BJ (cell line): Measurements from ENCODE around the gene FTH1. TPM values are rescaled to one million over a fixed set of nuclear protein-coding genes. Genes with fewer than 3 reads are reported as not detected.
A peak's percentile ranks its signal among the peaks of the same experiment; 100 is the strongest.
"Not testable (repeated sequence)": the region's sequence is repeated elsewhere in the genome, so short reads cannot be mapped to it uniquely, and the experiment has no call there.

Source experiments
- CTCF ChIA-PET: fragments of 350-600 bp; formaldehyde crosslinking; extraction: SDS; loops from one replicate; lab custom pipeline; 2021; ENCODE audit warnings: antibody characterized with exemption, inconsistent platforms; lab: Yijun Ruan, JAX
- POLR2A ChIA-PET: fragments of 300-600 bp; sonication (Branson Sonifier 250); formaldehyde crosslinking; extraction: SDS; loops from one replicate; lab custom pipeline; 2021; ENCODE audit warnings: antibody characterized with exemption; lab: Charles Lee
- DNase-seq: peaks from one replicate; pipeline ENCODE4 v3.0.0-alpha.2; 2011; ENCODE audit warnings: low read depth
- H3K27me3 ChIP-seq: 2 replicates; pipeline ENCODE4 v1.6.0; 2011; ENCODE audit warnings: low read length; ENCODE audit not compliant: control insufficient read depth, insufficient read depth
- H3K36me3 ChIP-seq: 2 replicates; pipeline ENCODE4 v1.5.1; 2011; ENCODE audit warnings: low read length; ENCODE audit not compliant: control insufficient read depth, insufficient read depth
- H3K4me3 ChIP-seq: 2 replicates; pipeline ENCODE4 v1.5.1; 2011; ENCODE audit warnings: low read depth, mild to moderate bottlenecking, control low read depth, low read length
- CTCF ChIP-seq: IDR thresholded peaks from 2 replicates; pipeline ENCODE4 v1.5.1; 2011; ENCODE audit warnings: low read depth, mild to moderate bottlenecking, control low read depth, inconsistent platforms, low read length, moderate library complexity; ENCODE audit not compliant: insufficient read depth
- polyA plus RNA-seq: library from polyadenylated mRNA; depleted of rRNA; stranded (reverse); fragments of >200 nt; gene quantifications from 2 replicates; pipeline ENCODE4 v1.2.3, GENCODE V29; 2011

The FTH1 gene
- polyA plus RNA-seq, 1 experiment: 1,472 TPM

GRCh38 chr11:61955422-61956135, 11.9 kb downstream of the FTH1 start:
- CTCF ChIA-PET: interaction anchor here (0.9 to 3.8 kb wide), 5 partner anchors 56 to 158 kb away, joined by 3 to 21 read pairs (median 9); no protein-coding TSS in a partner anchor
- TF ChIP-seq CTCF: no peak

GRCh38 chr11:61954851-61955421, 12.5 kb downstream of the FTH1 start:
- TF ChIP-seq CTCF: peak; percentile 51
- ChIA-PET POLR2A (interaction anchor here (0.6 to 0.7 kb wide), 4 partner anchors 16 to 1895 kb away, joined by 3 to 12 read pairs (median 4); no protein-coding TSS in a partner anchor), CTCF (interaction anchor here (0.9 to 3.8 kb wide), 5 partner anchors 56 to 158 kb away, joined by 3 to 21 read pairs (median 9); no protein-coding TSS in a partner anchor)
- Histone ChIP-seq H3K27me3 (no peaks in the 10 kb centered on the region), H3K4me3 (peak overlapping the region; percentile 47), H3K36me3 (peaks cover 9% of the 10 kb centered on the region)
- DNase-seq: peak; percentile 48

More at GRCh38 chr11:61955422-61956135, 11.9 kb downstream of the FTH1 start:
- no peak for DNase-seq
- POLR2A ChIA-PET: no interaction called here
- Histone ChIP-seq H3K27me3 (no peaks in the 10 kb centered on the region), H3K36me3 (peaks cover 9% of the 10 kb centered on the region), H3K4me3 (peak overlapping the region; percentile 47)

- H3K36me3 ChIP-seq: peaks cover 7% of the 10 kb centered on the region
- ChIA-PET CTCF (interaction anchor here (0.9 to 3.8 kb wide), 5 partner anchors 55 to 157 kb away, joined by 3 to 21 read pairs (median 9); no protein-coding TSS in a partner anchor), POLR2A (interaction anchor here (0.6 to 0.7 kb wide), 4 partner anchors 17 to 1896 kb away, joined by 3 to 12 read pairs (median 4); no protein-coding TSS in a partner anchor)
- DNase-seq: no peak
- TF ChIP-seq CTCF: no peak
- no peak overlapping the region for H3K4me3 ChIP-seq
- H3K27me3 ChIP-seq: no peaks in the 10 kb centered on the region
Measured at GRCh38 chr11:61954106-61954850, 13.2 kb downstream of the FTH1 start.

GRCh38 chr11:61953632-61954031, 13.8 kb downstream of the FTH1 start:
- H3K36me3 ChIP-seq, DNase-seq, H3K27me3 ChIP-seq, H3K4me3 ChIP-seq: not testable (repeated sequence)
- POLR2A ChIA-PET: interaction anchor here (0.8 kb wide), 1 partner anchor 19 kb away, joined by 3 read pairs; no protein-coding TSS in a partner anchor
- CTCF ChIA-PET: interaction anchor here (0.6 to 10.2 kb wide), 3 partner anchors 12 to 128 kb away, joined by 3 to 374 read pairs (median 21); no protein-coding TSS in a partner anchor

- no peak for TF ChIP-seq CTCF
- no peak overlapping the region for H3K4me3 ChIP-seq
- DNase-seq: no peak
- ChIA-PET POLR2A (interaction anchor here (0.8 kb wide), 1 partner anchor 20 kb away, joined by 3 read pairs; no protein-coding TSS in a partner anchor), CTCF (interaction anchor here (1.2 to 10.2 kb wide), 4 partner anchors 52 to 155 kb away, joined by 3 to 374 read pairs (median 12); no protein-coding TSS in a partner anchor)
- H3K27me3 ChIP-seq: no peaks in the 10 kb centered on the region
- peaks cover 4% of the 10 kb centered on the region for H3K36me3 ChIP-seq
Measured at GRCh38 chr11:61952882-61953281, 14.6 kb downstream of the FTH1 start.
